Smooth muscle cell (in vitro differentiated cells): ENCODE data around the gene RPN2. TPM values are rescaled to one million over a fixed set of nuclear protein-coding genes. Genes with fewer than 3 reads are reported as not detected.

Experiments
- DNase-seq: peaks from one replicate; lab custom pipeline; 2025; ENCODE audit not compliant: unreplicated experiment; lab: John Stamatoyannopoulos, UW
- H2AFZ ChIP-seq: fragments of 200-600 bp; sonication (generic); 2 replicates; pipeline ENCODE4 v1.6.0; 2016; ENCODE audit warnings: antibody characterized with exemption, low read depth, mild to moderate bottlenecking
- H3F3A ChIP-seq: fragments of 200-600 bp; sonication (generic); 2 replicates; pipeline ENCODE4 v1.6.0; 2017; ENCODE audit warnings: antibody characterized with exemption, low read depth
- H3K27ac ChIP-seq: fragments of 200-600 bp; sonication (generic); 2 replicates; pipeline ENCODE4 v1.5.1; 2016; ENCODE audit warnings: low read depth, mild to moderate bottlenecking
- H3K27me3 ChIP-seq: fragments of 200-600 bp; sonication (generic); 2 replicates; pipeline ENCODE4 v1.6.1; 2016; ENCODE audit warnings: low read depth, mild to moderate bottlenecking
- H3K36me3 ChIP-seq: fragments of 200-600 bp; sonication (generic); 2 replicates; pipeline ENCODE4 v1.5.1; 2016; ENCODE audit warnings: low read depth
- H3K4me1 ChIP-seq: fragments of 200-600 bp; sonication (generic); 2 replicates; pipeline ENCODE4 v1.5.1; 2016; ENCODE audit warnings: low read depth
- H3K4me2 ChIP-seq: fragments of 200-600 bp; sonication (generic); 2 replicates; pipeline ENCODE4 v1.6.0; 2016; ENCODE audit warnings: mild to moderate bottlenecking
- H3K4me3 ChIP-seq: fragments of 200-600 bp; sonication (generic); 2 replicates; pipeline ENCODE4 v1.5.1; 2016; ENCODE audit warnings: mild to moderate bottlenecking
- H3K79me2 ChIP-seq: fragments of 200-600 bp; sonication (generic); 2 replicates; pipeline ENCODE4 v1.6.0; 2016; ENCODE audit warnings: low read depth, mild to moderate bottlenecking
- H3K9ac ChIP-seq: fragments of 200-600 bp; sonication (generic); 2 replicates; pipeline ENCODE4 v1.6.0; 2016; ENCODE audit warnings: low read depth
- H3K9me3 ChIP-seq: fragments of 200-600 bp; sonication (generic); replicated peaks from 2 replicates; pipeline ENCODE4 v1.5.1; 2016; ENCODE audit warnings: low read depth
- H4K20me1 ChIP-seq: fragments of 200-600 bp; sonication (generic); 2 replicates; pipeline ENCODE4 v1.6.0; 2016; ENCODE audit warnings: low read depth
- CTCF ChIP-seq: fragments of 200-600 bp; sonication (generic); IDR thresholded peaks from 2 replicates; pipeline ENCODE4 v1.5.1; 2017; ENCODE audit warnings: borderline replicate concordance, mild to moderate bottlenecking, antibody characterized with exemption; ENCODE audit not compliant: insufficient read depth, poor library complexity, severe bottlenecking
- WGBS: methylation state at CpG from one replicate; pipeline ENCODE4 v1.1.7; 2016; ENCODE audit warnings: low lambda C conversion rate; 5-methylcytosine and 5-hydroxymethylcytosine counted together
- polyA plus RNA-seq: library from polyadenylated mRNA; unstranded; fragments of >200 nt; fragmentation: Nextera tagmentation; extraction: Ambion mirVana; gene quantifications from 2 replicates; pipeline ENCODE4 v1.2.1, GENCODE V29; 2016
- total RNA-seq: library from RNA; depleted of rRNA; stranded (reverse); fragments of >200 nt; gene quantifications from 2 replicates; pipeline ENCODE4 v1.2.3, GENCODE V29; 2014

The RPN2 gene
- total and polyA plus RNA-seq, 2 experiments from 2014 or later: 325 to 372 TPM

- WGBS: 90% methylated on average over 3 of the region's 3 CpGs
Measured at GRCh38 chr20:37271421-37271768, 92.3 kb downstream of the RPN2 start.

GRCh38 chr20:37273988-37274387, 94.9 kb downstream of the RPN2 start:
- Histone ChIP-seq H3K36me3 (no peaks in the 10 kb centered on the region), H3K4me3 (no peak overlapping the region), H3K27me3 (no peaks in the 10 kb centered on the region), H3F3A (no peaks in the 10 kb centered on the region), H3K9me3 (no peaks in the 10 kb centered on the region), H3K4me1 (no peaks in the 10 kb centered on the region), H4K20me1 (no peaks in the 10 kb centered on the region), H3K9ac (no peak overlapping the region), H2AFZ (no peak overlapping the region), H3K79me2 (no peaks in the 10 kb centered on the region), H3K4me2 (no peak overlapping the region), H3K27ac (no peak overlapping the region)
- DNase-seq: no peak
- no CpG with 5 or more reads among the region's 1 CpG for WGBS
- TF ChIP-seq CTCF: no peak

More at GRCh38 chr20:37271421-37271768, 92.3 kb downstream of the RPN2 start:
- no peaks in the 10 kb centered on the region for H3K27me3 ChIP-seq
- no peak overlapping the region for H3K27ac ChIP-seq
- no peaks in the 10 kb centered on the region for H3F3A ChIP-seq
- H3K4me1 ChIP-seq: peaks cover 5% of the 10 kb centered on the region
- no peak overlapping the region for H3K4me2 ChIP-seq
- no peak overlapping the region for H2AFZ ChIP-seq
- no peak for TF ChIP-seq CTCF
- no peak overlapping the region for H3K4me3 ChIP-seq
- H3K9ac ChIP-seq: no peak overlapping the region
- H4K20me1 ChIP-seq: no peaks in the 10 kb centered on the region
- no peaks in the 10 kb centered on the region for H3K36me3 ChIP-seq
- H3K79me2 ChIP-seq: no peaks in the 10 kb centered on the region
- no peak for DNase-seq
- no peaks in the 10 kb centered on the region for H3K9me3 ChIP-seq

- H3K4me2 ChIP-seq: no peak overlapping the region
- no peak for DNase-seq
Measured at GRCh38 chr20:37274851-37275524, 95.9 kb downstream of the RPN2 start.

More at GRCh38 chr20:37274851-37275524, 95.9 kb downstream of the RPN2 start:
- Histone ChIP-seq H3F3A (no peaks in the 10 kb centered on the region), H3K4me1 (no peaks in the 10 kb centered on the region), H2AFZ (peak overlapping the region; percentile 3), H3K36me3 (no peaks in the 10 kb centered on the region), H3K27me3 (no peaks in the 10 kb centered on the region), H3K4me3 (no peak overlapping the region), H3K9ac (no peak overlapping the region), H3K27ac (no peak overlapping the region), H4K20me1 (no peaks in the 10 kb centered on the region), H3K9me3 (no peaks in the 10 kb centered on the region), H3K79me2 (no peaks in the 10 kb centered on the region)
- no peak for TF ChIP-seq CTCF
- 78% methylated on average over 5 of the region's 5 CpGs for WGBS
